ENCODE data around the gene MCC.

MCC gene

DNA sequence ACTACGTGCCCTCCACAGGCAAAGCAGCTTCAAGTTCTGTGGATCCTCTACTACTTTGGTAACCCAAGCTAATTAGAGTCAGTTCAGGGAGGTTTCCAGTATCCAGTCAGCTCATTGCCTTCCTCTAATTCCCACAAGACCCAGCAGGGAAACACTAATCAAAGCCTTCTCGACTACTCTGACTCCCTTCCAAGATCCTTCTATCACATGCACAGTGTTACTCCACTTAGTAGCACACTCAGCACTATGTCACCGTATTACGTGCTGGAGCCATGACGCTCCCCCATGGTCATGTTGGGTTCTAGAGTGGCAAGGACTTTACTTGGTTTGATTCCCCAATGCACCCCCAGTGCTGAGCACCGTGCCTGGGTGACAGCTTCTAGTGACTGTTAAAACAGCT, 458.6 kb downstream of the MCC start:
- in situ Hi-C loops (cut with MboI; ENCODE audit: low pct_unique_long_range_greater_than_20kb, low sequenced_read_pairs): loop anchor here (25.0 kb wide), 1 partner anchor 558 kb away; no protein-coding TSS in a partner anchor
- no peak for DNase-seq

DNA sequence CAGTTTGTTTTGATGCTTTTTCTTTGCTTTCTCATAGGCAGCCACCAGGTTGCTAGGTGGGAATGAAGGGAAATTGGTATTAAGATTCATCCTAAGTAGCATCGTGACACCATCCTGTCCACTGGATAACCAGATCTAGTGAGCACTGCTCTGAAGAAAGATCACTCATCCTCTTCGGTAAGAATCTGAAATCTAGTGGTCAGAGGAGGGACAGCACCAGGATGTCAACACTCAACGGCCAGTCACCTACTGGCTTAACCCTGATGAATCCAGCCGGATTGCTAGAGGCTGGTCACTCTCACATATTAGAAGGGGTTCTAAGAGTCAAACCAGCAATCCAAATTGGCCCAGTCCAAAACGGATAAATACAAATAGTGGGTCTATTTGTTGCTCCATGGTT, 460.8 kb downstream of the MCC start:
- in situ Hi-C loops (cut with MboI; ENCODE audit: low pct_unique_long_range_greater_than_20kb, low sequenced_read_pairs): loop anchor here (25.0 kb wide), 1 partner anchor 560 kb away; no protein-coding TSS in a partner anchor

DNA sequence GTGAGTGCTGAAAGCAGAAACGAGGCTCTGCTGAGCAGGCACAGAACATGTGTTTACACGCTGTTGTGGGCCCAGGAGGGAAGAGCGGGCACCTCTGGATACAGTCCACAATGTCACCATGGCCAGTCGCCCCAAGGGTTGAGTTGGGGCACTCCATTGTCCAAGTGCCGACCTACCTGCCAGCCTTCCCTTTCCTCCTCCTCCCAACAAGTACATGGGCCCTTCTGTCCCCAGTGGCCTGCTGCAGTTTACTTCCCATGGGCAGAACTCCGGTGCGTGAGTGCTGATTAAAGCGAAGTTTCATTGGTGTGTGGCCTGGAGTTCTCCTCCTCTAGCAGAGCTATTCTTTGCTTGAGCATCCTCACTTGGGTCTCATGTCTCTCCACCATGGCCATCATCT, 461.2 kb downstream of the MCC start:
- in situ Hi-C loops (cut with MboI; ENCODE audit: low pct_unique_long_range_greater_than_20kb, low sequenced_read_pairs): loop anchor here (25.0 kb wide), 1 partner anchor 560 kb away; no protein-coding TSS in a partner anchor
- no peak for DNase-seq

More for the DNA sequence above, 460.8 kb downstream of the MCC start:
- DNase-seq: no peak

DNA sequence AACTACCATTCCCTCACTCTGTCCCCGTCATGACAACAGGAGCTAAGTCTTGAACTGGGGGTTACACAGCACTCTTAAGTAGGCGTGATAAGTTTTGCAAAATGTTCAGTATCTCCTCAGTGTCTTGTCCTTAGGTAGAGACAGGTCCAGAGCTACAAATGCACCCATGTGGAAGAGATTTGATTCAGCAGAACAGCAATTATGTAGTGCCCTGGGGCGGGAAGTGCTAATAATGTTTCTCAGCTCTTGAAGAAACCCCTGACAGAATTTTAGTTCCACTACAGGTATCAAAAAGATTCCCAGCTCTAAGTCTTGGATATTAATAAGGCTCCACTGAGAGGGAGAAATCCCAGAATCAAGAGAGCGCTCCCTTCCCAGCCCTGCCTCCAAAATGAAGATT, 462.0 kb downstream of the MCC start:
- in situ Hi-C loops (cut with MboI; ENCODE audit: low pct_unique_long_range_greater_than_20kb, low sequenced_read_pairs): loop anchor here (25.0 kb wide), 1 partner anchor 561 kb away; no protein-coding TSS in a partner anchor
- DNase-seq: no peak

DNA sequence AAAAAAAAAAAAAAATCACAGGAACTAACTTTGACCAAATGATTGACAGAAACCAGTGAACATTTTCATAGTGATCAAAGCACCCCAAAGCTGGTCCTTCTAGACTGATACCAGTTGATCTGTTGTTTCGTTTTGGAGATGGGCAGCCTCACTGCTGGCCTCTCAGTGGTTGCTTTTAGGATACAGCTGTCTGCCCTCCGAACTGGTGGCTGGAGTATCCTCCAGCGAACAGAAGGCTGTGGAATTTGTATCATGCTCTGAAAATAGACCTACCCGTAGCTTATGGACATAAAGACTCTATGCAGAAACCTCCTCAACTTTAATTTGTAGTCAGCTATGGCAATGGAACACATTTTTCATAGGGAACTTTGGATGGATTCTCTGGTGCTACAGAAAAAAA, 462.7 kb downstream of the MCC start:
- in situ Hi-C loops (cut with MboI; ENCODE audit: low pct_unique_long_range_greater_than_20kb, low sequenced_read_pairs): loop anchor here (25.0 kb wide), 1 partner anchor 562 kb away; no protein-coding TSS in a partner anchor

DNA sequence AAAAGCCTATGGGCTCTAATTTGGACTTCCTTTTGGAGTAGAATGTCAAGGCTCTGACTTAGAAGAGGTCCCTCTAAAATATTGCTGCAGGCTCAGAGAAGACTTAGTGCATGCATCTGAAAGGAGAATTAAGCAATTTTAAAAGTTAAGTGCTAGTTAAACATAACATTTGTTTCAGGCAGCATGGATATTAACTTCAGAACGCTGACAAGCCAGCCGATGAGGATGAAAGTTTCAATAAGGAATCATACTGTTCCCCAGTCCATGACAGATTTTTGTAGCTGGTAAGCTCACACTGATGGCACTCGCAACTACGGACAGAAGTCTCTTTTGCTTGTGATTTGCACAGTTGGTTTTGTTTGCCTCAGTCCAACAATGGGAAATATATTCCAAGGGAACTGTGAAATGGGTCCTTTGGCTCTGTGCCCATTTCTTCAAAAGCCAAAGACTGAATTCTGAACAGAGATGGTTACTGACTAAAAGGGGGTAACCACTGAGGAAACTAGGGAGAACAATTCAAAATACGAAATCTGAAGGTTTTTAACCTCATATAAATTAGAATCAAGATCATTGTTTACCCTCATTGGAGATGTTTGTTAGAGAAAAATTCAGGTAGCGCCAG, 464.1 kb downstream of the MCC start:
- in situ Hi-C loops (cut with MboI; ENCODE audit: low pct_unique_long_range_greater_than_20kb, low sequenced_read_pairs): no loop called here
- DNase-seq: no peak

More for the DNA sequence above, 462.7 kb downstream of the MCC start:
- DNase-seq: no peak

DNA sequence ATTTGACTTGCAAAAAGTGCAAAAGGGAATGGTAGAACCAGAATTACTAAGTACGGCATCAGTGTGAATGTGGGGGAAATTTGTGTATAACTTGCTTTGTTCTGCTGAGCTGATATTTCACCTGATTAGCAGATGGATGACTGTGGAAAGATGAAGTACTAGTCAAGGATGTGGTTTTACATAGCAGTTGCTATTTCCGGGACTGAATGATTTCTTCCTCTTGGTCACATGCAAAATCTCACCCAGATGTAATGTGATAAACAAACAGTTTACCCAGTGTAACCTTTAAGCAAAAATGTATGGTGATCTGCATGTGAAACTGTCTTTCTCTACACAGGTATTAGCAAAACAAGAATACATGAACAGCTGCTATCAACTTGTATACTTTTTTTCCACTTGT, 465.6 kb downstream of the MCC start:
- peak; percentile 28 for DNase-seq
- in situ Hi-C loops (cut with MboI; ENCODE audit: low pct_unique_long_range_greater_than_20kb, low sequenced_read_pairs): no loop called here

DNA sequence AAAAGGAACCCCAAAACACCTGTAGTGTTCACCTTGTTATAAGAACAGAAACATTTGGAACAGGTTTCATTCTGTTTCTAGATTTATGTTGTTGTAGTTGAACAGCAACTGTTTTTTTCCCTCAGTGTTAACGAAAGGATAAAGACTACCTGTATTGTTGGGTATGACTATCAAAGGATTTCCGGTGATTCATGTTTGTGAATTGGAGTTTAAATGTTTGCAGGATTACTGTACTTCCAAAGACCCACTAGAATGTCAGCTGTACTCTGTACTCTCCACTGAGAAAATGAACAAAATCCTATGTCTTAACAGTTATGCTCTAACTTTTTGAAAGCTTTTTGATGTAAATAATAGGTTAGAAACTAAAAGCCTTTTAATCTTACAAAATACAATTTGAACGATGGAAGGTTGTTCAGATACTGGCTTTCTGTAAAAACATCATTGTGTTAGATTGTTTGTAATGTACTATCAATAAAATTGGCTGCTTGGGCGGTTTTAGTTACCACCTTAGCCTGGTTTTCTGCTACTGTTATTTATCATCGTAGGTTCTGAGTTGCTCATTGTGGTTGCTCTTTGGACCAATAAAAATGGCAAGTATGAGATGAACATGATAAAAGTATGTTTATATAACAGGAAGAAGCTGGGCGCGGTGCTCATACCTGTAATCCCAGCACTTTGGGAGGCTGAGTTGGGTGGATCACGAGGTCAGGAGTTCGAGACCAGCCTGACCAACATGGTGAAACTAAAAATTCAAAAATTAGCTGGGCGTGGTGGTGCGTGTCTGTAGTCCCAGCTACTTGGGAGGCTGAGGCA, 467.6 kb downstream of the MCC start:
- no peak for DNase-seq
- in situ Hi-C loops (cut with MboI; ENCODE audit: low pct_unique_long_range_greater_than_20kb, low sequenced_read_pairs): no loop called here

DNA sequence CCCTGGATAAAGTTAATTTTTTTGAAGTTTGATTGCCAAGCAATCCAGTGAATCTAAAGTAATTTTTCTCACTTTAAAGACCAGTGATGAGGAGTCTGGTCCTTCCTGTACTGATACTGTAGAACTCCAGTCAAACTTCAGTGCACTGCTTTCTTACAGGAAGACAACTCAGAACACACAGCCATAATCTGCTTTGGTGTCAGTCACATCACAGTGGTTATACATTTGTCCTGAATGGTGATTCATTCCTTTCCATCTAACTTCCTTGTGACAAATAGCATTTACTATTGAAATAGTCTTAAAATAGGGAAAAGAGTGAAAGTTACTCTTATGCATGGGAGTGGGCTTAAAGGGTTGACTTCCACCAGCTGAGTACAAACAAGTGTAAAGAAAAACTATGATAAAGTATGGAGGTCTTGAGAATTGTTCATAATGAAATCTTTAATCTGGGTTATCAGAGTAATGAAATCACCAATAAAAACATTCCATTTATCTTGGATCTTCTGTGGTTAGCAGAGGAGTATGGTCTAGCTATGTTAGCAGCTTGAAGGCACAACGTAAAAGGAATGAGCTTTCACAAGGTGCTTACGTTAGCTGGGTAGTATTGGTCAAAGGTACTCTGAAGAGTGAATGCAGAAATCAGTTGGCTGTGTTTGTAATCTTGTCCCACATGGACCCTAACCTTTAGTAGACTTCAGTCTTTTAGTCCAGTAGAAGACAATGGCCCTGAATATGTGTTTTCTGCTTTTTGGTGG, 470.2 kb downstream of the MCC start:
- in situ Hi-C loops (cut with MboI; ENCODE audit: low pct_unique_long_range_greater_than_20kb, low sequenced_read_pairs): no loop called here
- no peak for DNase-seq

DNA sequence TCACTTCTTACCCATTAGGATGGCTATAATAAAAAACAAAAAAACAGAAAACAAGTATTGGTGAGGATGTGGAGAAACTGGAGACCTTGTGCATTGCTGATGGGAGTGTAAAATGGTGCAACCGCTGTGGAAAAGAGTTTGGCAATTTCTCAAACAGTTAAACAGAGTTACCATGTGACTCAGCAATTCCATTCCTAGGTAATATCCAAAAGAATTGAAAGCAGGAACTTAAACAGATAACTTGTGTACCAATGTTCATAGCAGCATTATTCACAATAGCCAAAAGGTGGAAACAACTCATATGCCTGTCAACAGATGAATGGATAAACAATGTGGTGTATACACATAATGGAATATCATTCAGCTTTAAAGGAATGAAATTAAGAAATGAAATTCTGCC, 482.8 kb downstream of the MCC start:
- no peak for DNase-seq
- in situ Hi-C loops (cut with MboI; ENCODE audit: low pct_unique_long_range_greater_than_20kb, low sequenced_read_pairs): no loop called here

DNA sequence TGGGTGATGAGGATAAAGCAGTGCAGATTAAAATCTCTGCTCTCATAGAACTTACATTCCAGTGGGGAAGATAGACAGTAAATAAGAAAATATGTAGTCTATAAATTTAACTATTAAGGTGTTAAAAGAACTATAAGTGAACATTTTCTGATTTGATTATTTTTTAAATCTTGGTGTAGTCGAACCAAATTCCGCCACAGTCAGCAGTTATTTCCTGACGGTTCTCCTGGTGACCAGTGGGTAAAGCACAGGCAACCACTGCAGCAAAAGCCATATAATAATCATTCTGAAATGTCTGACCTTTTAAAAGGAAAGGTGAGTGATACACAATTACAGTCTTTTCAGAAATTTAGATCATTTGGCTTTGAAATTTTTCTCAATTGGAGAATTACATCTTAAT, 484.5 kb downstream of the MCC start:
- in situ Hi-C loops (cut with MboI; ENCODE audit: low pct_unique_long_range_greater_than_20kb, low sequenced_read_pairs): no loop called here
- DNase-seq: no peak

DNA sequence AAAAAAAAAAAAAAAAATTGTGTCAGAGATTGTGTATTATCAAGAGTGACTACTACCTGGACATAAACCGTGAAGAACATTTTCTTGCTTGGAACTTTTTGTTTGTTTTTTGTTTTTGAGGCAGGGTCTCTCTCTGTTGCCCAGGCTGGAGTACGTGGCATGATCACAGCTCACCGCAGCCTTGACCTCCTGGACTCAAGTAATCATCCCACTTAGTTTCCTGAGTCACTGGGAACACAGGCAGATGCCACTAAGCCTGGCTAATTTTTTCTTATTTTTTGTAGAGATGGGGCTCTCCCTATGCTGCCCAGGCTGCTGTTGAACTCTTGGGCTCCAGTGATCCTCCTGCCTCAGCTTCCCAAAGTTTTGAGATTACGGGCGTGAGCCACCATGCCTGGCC, 485.8 kb downstream of the MCC start:
- in situ Hi-C loops (cut with MboI; ENCODE audit: low pct_unique_long_range_greater_than_20kb, low sequenced_read_pairs): no loop called here
- no peak for DNase-seq

DNA sequence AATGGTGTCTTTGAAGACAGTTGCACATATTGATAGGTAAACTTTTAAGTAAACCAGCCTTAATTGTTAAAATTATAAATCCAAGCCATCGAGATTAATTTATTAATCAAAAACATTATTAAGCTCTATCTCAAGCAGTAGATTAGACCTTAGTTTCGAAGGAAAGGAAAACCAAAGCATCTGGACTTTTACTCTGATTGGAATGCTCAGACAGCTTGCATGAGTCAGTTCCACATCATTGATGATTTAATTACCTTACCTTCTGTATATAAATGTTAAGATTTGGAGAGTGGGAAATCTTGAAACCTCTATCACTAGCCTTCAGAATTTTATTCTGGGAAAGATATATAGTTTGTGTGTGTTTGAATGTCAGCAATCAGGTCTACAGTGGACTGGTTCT, 487.8 kb downstream of the MCC start:
- in situ Hi-C loops (cut with MboI; ENCODE audit: low pct_unique_long_range_greater_than_20kb, low sequenced_read_pairs): no loop called here
- DNase-seq: no peak

DNA sequence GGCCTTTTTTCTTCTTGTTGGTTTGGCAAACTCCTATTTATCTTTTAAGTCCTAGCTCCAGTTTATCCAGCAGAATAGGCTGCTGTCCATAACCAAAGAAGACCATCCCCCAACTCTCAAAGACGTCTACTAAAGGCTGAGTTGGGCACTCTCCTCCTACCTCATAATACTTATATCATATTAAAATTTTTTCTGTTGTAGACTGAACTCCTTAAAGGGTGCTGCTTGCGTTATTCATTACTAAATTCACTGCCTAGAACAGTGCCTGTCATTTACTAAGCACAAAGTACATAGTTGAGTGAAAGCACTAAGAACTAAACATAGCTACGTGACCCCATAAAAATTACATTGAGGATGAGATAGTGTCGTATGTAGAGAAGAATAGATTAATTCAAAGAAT, 490.0 kb downstream of the MCC start:
- no peak for DNase-seq
- in situ Hi-C loops (cut with MboI; ENCODE audit: low pct_unique_long_range_greater_than_20kb, low sequenced_read_pairs): no loop called here

DNA sequence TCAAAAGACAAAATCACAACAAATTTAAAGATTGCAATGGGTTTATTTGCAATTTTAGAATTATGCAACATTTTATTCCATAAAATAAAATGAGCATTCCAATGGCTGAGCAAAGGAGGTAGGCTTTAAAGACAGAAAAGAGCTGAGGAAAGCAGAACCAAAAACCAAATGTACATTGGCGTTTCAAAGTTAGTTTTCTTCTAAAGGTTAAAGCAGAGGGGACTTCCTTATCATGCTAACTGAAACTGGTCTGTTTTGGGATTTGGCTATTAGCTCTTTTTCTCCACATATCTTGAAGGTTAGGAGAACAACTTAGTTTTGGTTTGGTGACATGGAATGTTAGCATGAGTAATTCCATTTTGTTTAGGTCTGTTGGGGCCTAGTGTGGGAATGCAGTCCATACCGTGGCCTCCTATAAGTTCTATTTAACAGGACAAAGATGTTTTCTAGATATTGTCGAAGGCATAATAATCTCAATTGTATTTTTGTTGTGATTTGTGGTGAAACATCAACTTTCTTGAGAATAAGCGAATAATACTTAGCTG, 491.4 kb downstream of the MCC start:
- no peak for DNase-seq
- in situ Hi-C loops (cut with MboI; ENCODE audit: low pct_unique_long_range_greater_than_20kb, low sequenced_read_pairs): no loop called here

DNA sequence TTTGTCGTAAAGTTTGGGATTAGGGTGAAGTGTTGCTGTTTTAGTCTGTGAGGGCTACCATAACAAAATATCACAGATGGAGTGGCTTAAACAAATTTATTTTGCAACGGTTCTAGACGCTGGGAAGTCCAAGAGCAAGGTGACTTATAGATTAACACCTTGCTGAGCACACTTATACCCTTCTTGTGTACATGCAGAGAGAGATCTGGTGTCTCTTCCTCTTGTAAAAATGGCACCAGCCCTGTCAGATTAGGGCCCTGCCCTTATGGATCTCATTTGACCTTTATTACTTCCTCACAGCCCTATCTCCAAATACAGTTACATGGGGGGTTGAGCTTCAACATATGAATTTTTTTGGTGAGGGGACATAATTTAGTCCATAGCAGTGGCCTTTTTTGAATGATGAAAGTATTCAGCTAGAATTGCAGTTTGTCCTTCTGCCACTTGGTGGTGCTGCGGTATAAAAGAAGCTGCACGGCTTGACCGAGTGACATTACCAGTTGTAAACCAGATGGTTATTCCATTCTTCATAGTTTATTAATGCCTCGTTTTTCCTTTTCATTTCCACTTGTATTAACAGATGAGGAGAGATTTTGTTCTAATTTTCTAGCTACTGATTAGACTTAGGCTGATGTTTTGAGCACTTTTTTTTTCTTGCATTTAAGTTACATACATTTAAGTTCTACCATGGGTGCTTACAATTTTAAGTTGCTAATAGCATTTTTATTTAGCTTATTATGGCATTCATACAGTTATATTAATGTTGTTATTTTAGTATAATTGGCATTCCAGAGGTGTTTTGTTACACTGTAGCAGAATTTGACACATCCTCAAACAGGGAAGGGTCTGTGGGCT, 492.3 kb downstream of the MCC start:
- in situ Hi-C loops (cut with MboI; ENCODE audit: low pct_unique_long_range_greater_than_20kb, low sequenced_read_pairs): no loop called here

DNA sequence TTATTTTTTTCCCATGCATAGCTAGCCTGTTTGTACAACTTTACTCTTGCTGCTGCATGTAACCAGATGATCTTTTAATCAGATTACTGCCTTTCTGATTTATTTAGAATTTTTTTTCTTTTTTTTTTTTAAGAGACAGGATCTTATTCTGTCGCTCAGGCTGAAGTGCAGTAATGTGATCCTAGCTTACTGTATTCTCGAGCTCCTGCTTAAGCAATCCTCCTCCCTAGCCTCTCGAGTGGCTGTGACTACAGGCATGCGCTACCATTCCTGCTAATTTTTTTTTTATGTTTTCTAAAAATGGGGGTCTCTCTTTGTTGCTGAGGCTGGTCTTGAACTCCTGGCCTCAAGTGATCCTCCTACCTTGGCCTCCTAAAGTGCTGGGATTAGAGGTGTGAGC, 502.0 kb downstream of the MCC start:
- in situ Hi-C loops (cut with MboI; ENCODE audit: low pct_unique_long_range_greater_than_20kb, low sequenced_read_pairs): no loop called here
- no peak for DNase-seq

More for the DNA sequence above, 492.3 kb downstream of the MCC start:
- DNase-seq: peak; percentile 78

DNA sequence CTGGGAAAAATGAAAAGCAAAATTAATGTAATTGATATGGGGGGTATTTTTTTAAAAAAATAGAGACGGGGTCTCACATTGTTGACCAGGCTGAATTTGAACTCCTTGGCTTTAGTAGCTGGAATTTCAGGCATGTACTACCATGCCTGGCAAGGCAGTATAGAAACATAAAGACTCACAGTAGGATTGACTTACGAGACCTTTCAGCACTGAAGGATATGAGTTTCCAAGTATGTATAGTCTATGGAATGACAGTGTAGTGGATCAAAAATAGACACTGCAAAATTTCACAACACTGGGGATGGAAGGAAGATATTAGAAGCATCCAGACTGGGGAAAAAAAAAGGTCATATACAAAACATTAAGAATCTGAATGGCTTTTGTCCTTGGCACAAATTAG, 504.9 kb downstream of the MCC start:
- no peak for DNase-seq
- in situ Hi-C loops (cut with MboI; ENCODE audit: low pct_unique_long_range_greater_than_20kb, low sequenced_read_pairs): no loop called here

DNA sequence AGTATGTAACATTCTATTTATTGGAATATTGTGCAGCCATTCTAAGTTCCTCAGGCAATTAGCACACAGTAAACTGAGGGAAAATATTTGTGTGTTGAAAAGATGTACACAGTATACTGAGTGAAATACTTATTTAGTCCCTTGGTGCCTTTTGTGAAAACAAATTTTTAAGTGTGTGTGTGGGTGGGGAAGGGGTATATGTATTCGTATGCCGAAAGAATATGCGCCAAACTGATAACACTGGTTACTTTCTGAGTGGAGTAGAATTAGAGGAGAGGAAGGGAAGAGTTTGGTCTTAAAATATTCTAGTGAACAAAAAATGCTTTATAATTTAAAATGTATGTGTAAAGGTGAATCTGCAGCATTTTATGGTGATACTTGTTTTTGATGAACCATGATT, 508.5 kb downstream of the MCC start:
- in situ Hi-C loops (cut with MboI; ENCODE audit: low pct_unique_long_range_greater_than_20kb, low sequenced_read_pairs): no loop called here

More for the DNA sequence above, 508.5 kb downstream of the MCC start:
- DNase-seq: no peak
